Peyer's patch (tissue), 4 donors: ENCODE results near the gene BTBD6. TPM values are rescaled to one million over a fixed set of nuclear protein-coding genes. Genes with fewer than 3 reads are reported as not detected.

Experiments used
- DNase-seq, 3 donors: peaks; one replicate each; pipeline ENCODE4 v3.0.0-alpha.2; 2017 to 2019
- H3K27ac ChIP-seq, 4 donors: fragments of 200-600 bp; sonication (generic); one replicate each; pipeline ENCODE4 v1.5.1; 2016 to 2019
- H3K27me3 ChIP-seq, 2 donors: fragments of 200-600 bp; sonication (generic); one replicate each; pipeline ENCODE4 v1.5.1; 2019
- H3K36me3 ChIP-seq, 3 donors: fragments of 200-600 bp; sonication (generic); one replicate each; pipeline ENCODE4 v1.5.1; 2016 to 2019
- H3K4me1 ChIP-seq, 4 donors: fragments of 200-600 bp; sonication (generic); one replicate each; pipeline ENCODE4 v1.5.1; 2016 to 2019
- H3K4me3 ChIP-seq, 4 donors: fragments of 200-600 bp; sonication (generic); 1 replicate in 3 of 4; 2 replicates in 1 of 4; pipeline ENCODE4 v1.5.1; 2016 to 2019; ENCODE audit warnings: mild to moderate bottlenecking in 1 of 4
- H3K9me3 ChIP-seq, 4 donors: fragments of 200-600 bp; sonication (generic); one replicate each; pipeline ENCODE4 v1.5.1; 2016 to 2019; ENCODE audit warnings: mild to moderate bottlenecking in 1 of 4
- CTCF ChIP-seq, 6 experiments: fragments of 450-650 bp in 4 of 6; fragments of 200-600 bp in 2 of 6; sonication (generic) in 1 of 6; IDR thresholded peaks; one replicate each; pipeline ENCODE4 v1.5.1; 2017 to 2019; ENCODE audit warnings: antibody characterized with exemption in 6 of 6, mild to moderate bottlenecking in 3 of 6, moderate library complexity in 1 of 6
- POLR2A ChIP-seq, 2 donors: fragments of 450-650 bp; IDR thresholded peaks; one replicate each; pipeline ENCODE4 v1.5.1; 2017; ENCODE audit warnings: antibody characterized with exemption in 2 of 2, mild to moderate bottlenecking in 2 of 2, moderate library complexity in 2 of 2
- total RNA-seq, 4 donors: library from RNA; depleted of rRNA; stranded (reverse); fragments of >200 nt; gene quantifications; one replicate each; pipeline ENCODE4 v1.1.0, GENCODE V29; 2016

The BTBD6 gene
- total RNA-seq, 4 donors from 2014 or later: 32.2 to 67.5 (median 55.5) TPM

- Histone ChIP-seq H3K36me3 (peaks cover 0 to 29% (median 0%) of the 10 kb centered on the region in 3 donors), H3K4me1 (peaks cover 5 to 22% (median 10%) of the 10 kb centered on the region in 4 donors), H3K4me3 (no peak overlapping the region), H3K9me3 (no peaks in the 10 kb centered on the region), H3K27ac (no peak overlapping the region), H3K27me3 (no peaks in the 10 kb centered on the region)
- TF ChIP-seq POLR2A (IDR thresholded peaks at IDR 0.05) (no peak), CTCF (IDR thresholded peaks at IDR 0.05) (no peak)
- no peak for DNase-seq
These were observed 2.7 kb downstream of the BTBD6 start for GRCh38 chr14:105250986-105251385.

GRCh38 chr14:105251920-105252319 is 3.6 kb downstream of the BTBD6 start:
- H3K36me3 ChIP-seq: peaks cover 0 to 29% (median 0%) of the 10 kb centered on the region in 3 donors
- no peak overlapping the region for H3K27ac ChIP-seq
- DNase-seq: no peak
- no peaks in the 10 kb centered on the region for H3K9me3 ChIP-seq
- TF ChIP-seq POLR2A (IDR thresholded peaks at IDR 0.05) (no peak), CTCF (IDR thresholded peaks at IDR 0.05) (no peak)
- peaks cover 5 to 26% (median 10%) of the 10 kb centered on the region in 4 donors for H3K4me1 ChIP-seq
- H3K4me3 ChIP-seq: no peak overlapping the region
- H3K27me3 ChIP-seq: no peaks in the 10 kb centered on the region

- no peak for DNase-seq
- peaks cover 0 to 29% (median 0%) of the 10 kb centered on the region in 3 donors for H3K36me3 ChIP-seq
- no peaks in the 10 kb centered on the region for H3K9me3 ChIP-seq
- H3K27me3 ChIP-seq: no peaks in the 10 kb centered on the region
- no peak overlapping the region for H3K4me3 ChIP-seq
- H3K27ac ChIP-seq: no peak overlapping the region
- H3K4me1 ChIP-seq: peaks cover 5 to 24% (median 9%) of the 10 kb centered on the region in 4 donors
- no peak for TF ChIP-seq POLR2A (IDR thresholded peaks at IDR 0.05)
- TF ChIP-seq CTCF (IDR thresholded peaks at IDR 0.05): no peak
These were observed 4.4 kb downstream of the BTBD6 start for GRCh38 chr14:105252552-105253328.

GRCh38 chr14:105253329-105253682 is 5.0 kb downstream of the BTBD6 start:
- H3K36me3 ChIP-seq: peaks cover 0 to 29% (median 0%) of the 10 kb centered on the region in 3 donors
- DNase-seq: no peak
- no peaks in the 10 kb centered on the region for H3K27me3 ChIP-seq
- H3K4me1 ChIP-seq: peaks cover 0 to 20% (median 7%) of the 10 kb centered on the region in 4 donors
- no peak overlapping the region for H3K4me3 ChIP-seq
- H3K9me3 ChIP-seq: no peaks in the 10 kb centered on the region
- no peak for TF ChIP-seq CTCF (IDR thresholded peaks at IDR 0.05)
- TF ChIP-seq POLR2A (IDR thresholded peaks at IDR 0.05): no peak
- no peak overlapping the region for H3K27ac ChIP-seq

- TF ChIP-seq CTCF (IDR thresholded peaks at IDR 0.05) (no peak), POLR2A (IDR thresholded peaks at IDR 0.05) (no peak)
- Histone ChIP-seq H3K27ac (no peak overlapping the region), H3K9me3 (no peaks in the 10 kb centered on the region), H3K4me1 (peaks cover 0 to 10% (median 2%) of the 10 kb centered on the region in 4 donors), H3K36me3 (peaks cover 0 to 25% (median 0%) of the 10 kb centered on the region in 3 donors), H3K27me3 (no peaks in the 10 kb centered on the region), H3K4me3 (no peak overlapping the region)
- DNase-seq: no peak
These were observed 6.7 kb downstream of the BTBD6 start for GRCh38 chr14:105255021-105255507.
